ENCODE measurements around the gene SEMA6A.

GRCh38 chr5:116571568-116572349, 2.9 kb downstream of the SEMA6A start:
- TF ChIP-seq CTCF (conservative IDR thresholded peaks at IDR 0.05; ENCODE audit: low read depth, low read length) (no peak), EZH2 (IDR thresholded peaks at IDR 0.05; ENCODE audit: low read length, unreplicated experiment) (no peak), EZH2phosphoT487 (IDR thresholded peaks at IDR 0.05; ENCODE audit: borderline replicate concordance, low read length) (no peak)

Measured in PC-3 (cell line).